Measurements from ENCODE around the gene AGBL2. TPM values are rescaled to one million over a fixed set of nuclear protein-coding genes. Genes with fewer than 3 reads are reported as not detected.
A peak's percentile ranks its signal among the peaks of the same experiment; 100 is the strongest.
"Not testable (repeated sequence)": the region's sequence is repeated elsewhere in the genome, so short reads cannot be mapped to it uniquely, and the experiment has no call there.

AGBL2 gene
- polyA plus RNA-seq (ENCODE audit: insufficient read length in 4 of 4), result 10 to 100 TPM in 2 of 4 donors, 1 to 10 TPM in 2; 5.1 to 13.9 (median 10.2) TPM

GRCh38 chr11:47715082-47715669, at the start of gene AGBL2:
TSS of gene AGBL2 (minus strand) at chr11:47715369. CDS start at chr11:47714650, 719 bp downstream.
- peak in 3 of 4 donors; percentile 29 to 54 (median 41) for DNase-seq (ENCODE audit: low read depth in 4 of 4, low spot score in 2 of 4)

- not testable (repeated sequence) for DNase-seq (ENCODE audit: low read depth in 4 of 4, low spot score in 2 of 4)
Measured at GRCh38 chr11:47759291-47759690, 44.1 kb upstream of the AGBL2 start.

GRCh38 chr11:47756208-47756607, 41.0 kb upstream of the AGBL2 start:
- DNase-seq (ENCODE audit: low read depth in 4 of 4, low spot score in 2 of 4), result no peak

GRCh38 chr11:47750725-47751124, 35.6 kb upstream of the AGBL2 start:
- no peak for DNase-seq (ENCODE audit: low read depth in 4 of 4, low spot score in 2 of 4)

GRCh38 chr11:47742494-47742893, 27.3 kb upstream of the AGBL2 start:
- not testable (repeated sequence) for DNase-seq (ENCODE audit: low read depth in 4 of 4, low spot score in 2 of 4)

GRCh38 chr11:47737817-47738216, 22.6 kb upstream of the AGBL2 start:
- not testable (repeated sequence) for DNase-seq (ENCODE audit: low read depth in 4 of 4, low spot score in 2 of 4)

- DNase-seq (ENCODE audit: low read depth in 4 of 4, low spot score in 2 of 4), result no peak
Measured at GRCh38 chr11:47732271-47732670, 17.1 kb upstream of the AGBL2 start.

GRCh38 chr11:47731475-47731874, 16.3 kb upstream of the AGBL2 start:
- DNase-seq (ENCODE audit: low read depth in 4 of 4, low spot score in 2 of 4), result no peak

- DNase-seq (ENCODE audit: low read depth in 4 of 4, low spot score in 2 of 4), result no peak
Measured at GRCh38 chr11:47726878-47727514, 11.8 kb upstream of the AGBL2 start.

GRCh38 chr11:47726118-47726442, 10.9 kb upstream of the AGBL2 start:
- DNase-seq (ENCODE audit: low read depth in 4 of 4, low spot score in 2 of 4), result no peak

GRCh38 chr11:47725442-47726117, 10.4 kb upstream of the AGBL2 start:
- no peak for DNase-seq (ENCODE audit: low read depth in 4 of 4, low spot score in 2 of 4)

GRCh38 chr11:47724041-47724729, 9.0 kb upstream of the AGBL2 start:
- no peak for DNase-seq (ENCODE audit: low read depth in 4 of 4, low spot score in 2 of 4)

GRCh38 chr11:47723041-47723440, 7.9 kb upstream of the AGBL2 start:
- no peak for DNase-seq (ENCODE audit: low read depth in 4 of 4, low spot score in 2 of 4)

- no peak for DNase-seq (ENCODE audit: low read depth in 4 of 4, low spot score in 2 of 4)
Measured at GRCh38 chr11:47720651-47721050, 5.5 kb upstream of the AGBL2 start.

GRCh38 chr11:47716692-47717091, 1.5 kb upstream of the AGBL2 start:
- DNase-seq (ENCODE audit: low read depth in 4 of 4, low spot score in 2 of 4), result no peak

GRCh38 chr11:47714554-47715081, 551 bp downstream of the AGBL2 start:
- DNase-seq (ENCODE audit: low read depth in 4 of 4, low spot score in 2 of 4), result peak in 2 of 4 donors; percentile 4 to 9

GRCh38 chr11:47711816-47712215, 3.4 kb downstream of the AGBL2 start:
- DNase-seq (ENCODE audit: low read depth in 4 of 4, low spot score in 2 of 4), result no peak

GRCh38 chr11:47711225-47711624, 3.9 kb downstream of the AGBL2 start:
- DNase-seq (ENCODE audit: low read depth in 4 of 4, low spot score in 2 of 4), result no peak

- DNase-seq (ENCODE audit: low read depth in 4 of 4, low spot score in 2 of 4), result not testable (repeated sequence)
Measured at GRCh38 chr11:47707275-47707786, 7.8 kb downstream of the AGBL2 start.

GRCh38 chr11:47705721-47706120, 9.4 kb downstream of the AGBL2 start:
- no peak for DNase-seq (ENCODE audit: low read depth in 4 of 4, low spot score in 2 of 4)

- no peak for DNase-seq (ENCODE audit: low read depth in 4 of 4, low spot score in 2 of 4)
Measured at GRCh38 chr11:47691979-47692378, 23.2 kb downstream of the AGBL2 start.

Data from left renal cortex interstitium (tissue), 4 donors.